ENCODE measurements around the gene FSTL4. TPM values are rescaled to one million over a fixed set of nuclear protein-coding genes. Genes with fewer than 3 reads are reported as not detected.

Gene FSTL4
- total and polyA plus RNA-seq, 4 donors = 0.02 to 0.18 TPM; not detected in 2

DNA sequence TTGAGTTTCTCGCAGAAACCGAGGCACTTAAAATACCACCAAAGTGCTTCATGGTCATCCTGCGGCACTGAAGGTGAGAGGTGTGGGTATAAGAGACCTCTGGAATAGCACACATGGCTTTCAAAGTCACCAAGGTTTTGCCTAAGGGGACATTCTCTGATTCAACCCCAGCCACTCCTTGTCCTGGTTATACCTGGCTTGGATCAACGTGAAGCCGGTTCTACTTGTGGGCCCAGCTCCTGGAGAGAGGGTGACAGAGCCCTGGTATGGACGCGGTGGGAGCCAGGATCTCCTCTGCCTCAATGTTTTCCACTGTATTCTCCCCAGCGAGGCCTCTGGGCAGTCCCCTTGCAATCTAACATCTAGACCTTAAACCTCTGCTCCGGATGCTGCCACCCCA, 132.0 kb downstream of the FSTL4 start:
- H3K27me3 ChIP-seq (ENCODE audit: control insufficient read depth in 4 of 4, insufficient read depth in 4 of 4, low read length in 3 of 4) = no peaks in the 10 kb centered on the region
- TF ChIP-seq, protein P1, sequence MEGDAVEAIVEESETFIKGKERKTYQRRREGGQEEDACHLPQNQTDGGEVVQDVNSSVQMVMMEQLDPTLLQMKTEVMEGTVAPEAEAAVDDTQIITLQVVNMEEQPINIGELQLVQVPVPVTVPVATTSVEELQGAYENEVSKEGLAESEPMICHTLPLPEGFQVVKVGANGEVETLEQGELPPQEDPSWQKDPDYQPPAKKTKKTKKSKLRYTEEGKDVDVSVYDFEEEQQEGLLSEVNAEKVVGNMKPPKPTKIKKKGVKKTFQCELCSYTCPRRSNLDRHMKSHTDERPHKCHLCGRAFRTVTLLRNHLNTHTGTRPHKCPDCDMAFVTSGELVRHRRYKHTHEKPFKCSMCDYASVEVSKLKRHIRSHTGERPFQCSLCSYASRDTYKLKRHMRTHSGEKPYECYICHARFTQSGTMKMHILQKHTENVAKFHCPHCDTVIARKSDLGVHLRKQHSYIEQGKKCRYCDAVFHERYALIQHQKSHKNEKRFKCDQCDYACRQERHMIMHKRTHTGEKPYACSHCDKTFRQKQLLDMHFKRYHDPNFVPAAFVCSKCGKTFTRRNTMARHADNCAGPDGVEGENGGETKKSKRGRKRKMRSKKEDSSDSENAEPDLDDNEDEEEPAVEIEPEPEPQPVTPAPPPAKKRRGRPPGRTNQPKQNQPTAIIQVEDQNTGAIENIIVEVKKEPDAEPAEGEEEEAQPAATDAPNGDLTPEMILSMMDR (IDR thresholded peaks at IDR 0.05; ENCODE audit: low read depth, low read length, missing input control) = no peak
- TF ChIP-seq, protein P2, sequence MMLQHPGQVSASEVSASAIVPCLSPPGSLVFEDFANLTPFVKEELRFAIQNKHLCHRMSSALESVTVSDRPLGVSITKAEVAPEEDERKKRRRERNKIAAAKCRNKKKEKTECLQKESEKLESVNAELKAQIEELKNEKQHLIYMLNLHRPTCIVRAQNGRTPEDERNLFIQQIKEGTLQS (IDR thresholded peaks at IDR 0.05) = no peak
- TF ChIP-seq, protein P3, sequence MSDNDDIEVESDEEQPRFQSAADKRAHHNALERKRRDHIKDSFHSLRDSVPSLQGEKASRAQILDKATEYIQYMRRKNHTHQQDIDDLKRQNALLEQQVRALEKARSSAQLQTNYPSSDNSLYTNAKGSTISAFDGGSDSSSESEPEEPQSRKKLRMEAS (IDR thresholded peaks at IDR 0.05) = no peak
- WGBS = 89% methylated on average over 9 of the region's 9 CpGs

DNA sequence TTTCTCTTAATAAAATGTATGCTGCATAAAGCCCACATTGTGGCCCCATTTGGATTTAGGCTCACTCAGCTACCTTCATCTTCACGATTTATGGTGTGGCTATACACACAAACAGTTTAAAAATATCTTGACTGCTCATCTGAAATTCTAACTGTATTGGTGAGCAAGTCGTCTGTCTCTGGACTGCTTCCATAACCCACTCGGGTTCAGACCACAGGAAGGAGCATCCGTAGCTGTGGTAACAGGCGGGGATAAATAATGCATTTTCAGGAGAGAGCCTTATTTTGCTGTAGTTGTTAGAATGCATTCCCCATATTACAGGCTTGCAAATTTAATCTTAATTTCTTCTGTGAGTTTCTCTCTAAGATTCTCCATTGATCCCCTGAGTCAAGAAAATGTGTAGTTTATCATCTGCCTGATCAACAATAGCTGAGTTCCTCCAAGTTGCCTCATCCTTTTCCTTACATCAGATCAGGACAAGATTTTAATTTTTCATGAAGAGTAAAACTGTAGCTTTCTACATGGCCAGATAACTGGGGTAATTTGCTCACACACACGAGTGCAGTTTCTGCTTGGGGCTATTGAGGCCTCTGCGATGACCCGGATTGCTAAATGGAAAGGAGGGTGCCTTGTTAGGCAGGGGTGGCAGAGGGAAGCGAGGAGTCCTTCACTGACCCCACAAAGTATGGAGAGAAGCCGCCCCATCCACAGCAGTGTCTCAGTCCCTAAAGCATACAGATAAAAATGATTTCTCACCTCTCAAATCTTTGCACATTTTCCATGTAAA, 133.9 kb downstream of the FSTL4 start:
- Histone ChIP-seq H3K36me3 (ENCODE audit: control insufficient read depth in 4 of 4, insufficient read depth in 3 of 4, low read depth in 1 of 4, low read length in 3 of 4) (no peaks in the 10 kb centered on the region), H3K4me1 (ENCODE audit: control insufficient read depth in 4 of 4, insufficient read depth in 4 of 4, low read length in 3 of 4) (peaks cover 12 to 19% (median 17%) of the 10 kb centered on the region in 4 donors), H3K4me3 (ENCODE audit: low read depth in 1 of 3, low read length in 3 of 3) (no peak overlapping the region), H3K9ac (ENCODE audit: low read depth in 1 of 2, low read length in 2 of 2) (no peak overlapping the region), H3K9me3 (ENCODE audit: control insufficient read depth in 4 of 4, low read length in 3 of 4) (no peaks in the 10 kb centered on the region), H3K27me3 (ENCODE audit: control insufficient read depth in 4 of 4, insufficient read depth in 4 of 4, low read length in 3 of 4) (no peaks in the 10 kb centered on the region), H3K27ac (ENCODE audit: low read depth in 1 of 2, low read length in 2 of 2) (no peak overlapping the region)
- 86% methylated on average over 10 of the region's 10 CpGs for WGBS
- TF ChIP-seq, protein P2 (IDR thresholded peaks at IDR 0.05) = no peak
- no peak for TF ChIP-seq JUND (IDR thresholded peaks at IDR 0.05)
- TF ChIP-seq, protein P1 (IDR thresholded peaks at IDR 0.05; ENCODE audit: low read depth, low read length, missing input control) = no peak
- no peak for DNase-seq (ENCODE audit: low spot score)

More for the DNA sequence above, 132.0 kb downstream of the FSTL4 start:
- Histone ChIP-seq H3K36me3 (ENCODE audit: control insufficient read depth in 4 of 4, insufficient read depth in 3 of 4, low read depth in 1 of 4, low read length in 3 of 4) (no peaks in the 10 kb centered on the region), H3K4me3 (ENCODE audit: low read depth in 1 of 3, low read length in 3 of 3) (no peak overlapping the region), H3K27ac (ENCODE audit: low read depth in 1 of 2, low read length in 2 of 2) (no peak overlapping the region), H3K9ac (ENCODE audit: low read depth in 1 of 2, low read length in 2 of 2) (no peak overlapping the region), H3K9me3 (ENCODE audit: control insufficient read depth in 4 of 4, low read length in 3 of 4) (no peaks in the 10 kb centered on the region), H3K4me1 (ENCODE audit: control insufficient read depth in 4 of 4, insufficient read depth in 4 of 4, low read length in 3 of 4) (peaks cover 12 to 31% (median 27%) of the 10 kb centered on the region in 4 donors)
- DNase-seq (ENCODE audit: low spot score) = no peak

DNA sequence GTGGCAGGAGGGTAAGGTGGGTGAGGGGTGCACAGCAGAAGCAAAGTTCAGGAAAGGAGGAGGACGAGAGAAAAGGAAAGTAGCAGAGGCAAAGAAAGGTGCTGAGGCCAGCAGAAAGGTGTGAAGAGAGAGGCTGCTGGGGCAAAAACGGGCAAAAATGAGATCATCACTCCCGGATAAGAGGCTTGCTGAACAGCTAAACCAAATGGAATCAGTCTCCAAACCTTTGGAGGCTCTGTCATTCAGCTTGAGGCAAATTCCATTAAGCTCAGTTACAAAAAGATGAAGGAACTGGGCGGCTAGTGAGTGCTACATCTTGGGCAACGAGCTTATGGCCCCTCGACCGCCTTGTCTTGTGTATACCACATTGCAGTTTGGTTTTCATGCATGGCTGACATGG, 136.4 kb downstream of the FSTL4 start:
- Histone ChIP-seq H3K9me3 (ENCODE audit: control insufficient read depth in 4 of 4, low read length in 3 of 4) (no peaks in the 10 kb centered on the region), H3K27me3 (ENCODE audit: control insufficient read depth in 4 of 4, insufficient read depth in 4 of 4, low read length in 3 of 4) (no peaks in the 10 kb centered on the region), H3K9ac (ENCODE audit: low read depth in 1 of 2, low read length in 2 of 2) (no peak overlapping the region), H3K4me1 (ENCODE audit: control insufficient read depth in 4 of 4, insufficient read depth in 4 of 4, low read length in 3 of 4) (no peaks in the 10 kb centered on the region), H3K4me3 (ENCODE audit: low read depth in 1 of 3, low read length in 3 of 3) (no peak overlapping the region), H3K36me3 (ENCODE audit: control insufficient read depth in 4 of 4, insufficient read depth in 3 of 4, low read depth in 1 of 4, low read length in 3 of 4) (no peaks in the 10 kb centered on the region), H3K27ac (ENCODE audit: low read depth in 1 of 2, low read length in 2 of 2) (no peak overlapping the region)
- no peak for DNase-seq (ENCODE audit: low spot score)
- 89% methylated on average over 7 of the region's 7 CpGs for WGBS
- TF ChIP-seq HNF4G (IDR thresholded peaks at IDR 0.05) (no peak), EGR1 (IDR thresholded peaks at IDR 0.05; ENCODE audit: low read depth in 2 of 2) (no peak), FOXA1 (IDR thresholded peaks at IDR 0.05) (no peak), FOXA2 (IDR thresholded peaks at IDR 0.05) (no peak), HNF4A (conservative IDR thresholded peaks at IDR 0.05) (no peak), YY1 (IDR thresholded peaks at IDR 0.05) (no peak), RXRA (IDR thresholded peaks at IDR 0.05) (no peak), JUND (IDR thresholded peaks at IDR 0.05) (no peak), SP1 (IDR thresholded peaks at IDR 0.05) (no peak), RAD21 (IDR thresholded peaks at IDR 0.05) (no peak)
- TF ChIP-seq, protein P4, sequence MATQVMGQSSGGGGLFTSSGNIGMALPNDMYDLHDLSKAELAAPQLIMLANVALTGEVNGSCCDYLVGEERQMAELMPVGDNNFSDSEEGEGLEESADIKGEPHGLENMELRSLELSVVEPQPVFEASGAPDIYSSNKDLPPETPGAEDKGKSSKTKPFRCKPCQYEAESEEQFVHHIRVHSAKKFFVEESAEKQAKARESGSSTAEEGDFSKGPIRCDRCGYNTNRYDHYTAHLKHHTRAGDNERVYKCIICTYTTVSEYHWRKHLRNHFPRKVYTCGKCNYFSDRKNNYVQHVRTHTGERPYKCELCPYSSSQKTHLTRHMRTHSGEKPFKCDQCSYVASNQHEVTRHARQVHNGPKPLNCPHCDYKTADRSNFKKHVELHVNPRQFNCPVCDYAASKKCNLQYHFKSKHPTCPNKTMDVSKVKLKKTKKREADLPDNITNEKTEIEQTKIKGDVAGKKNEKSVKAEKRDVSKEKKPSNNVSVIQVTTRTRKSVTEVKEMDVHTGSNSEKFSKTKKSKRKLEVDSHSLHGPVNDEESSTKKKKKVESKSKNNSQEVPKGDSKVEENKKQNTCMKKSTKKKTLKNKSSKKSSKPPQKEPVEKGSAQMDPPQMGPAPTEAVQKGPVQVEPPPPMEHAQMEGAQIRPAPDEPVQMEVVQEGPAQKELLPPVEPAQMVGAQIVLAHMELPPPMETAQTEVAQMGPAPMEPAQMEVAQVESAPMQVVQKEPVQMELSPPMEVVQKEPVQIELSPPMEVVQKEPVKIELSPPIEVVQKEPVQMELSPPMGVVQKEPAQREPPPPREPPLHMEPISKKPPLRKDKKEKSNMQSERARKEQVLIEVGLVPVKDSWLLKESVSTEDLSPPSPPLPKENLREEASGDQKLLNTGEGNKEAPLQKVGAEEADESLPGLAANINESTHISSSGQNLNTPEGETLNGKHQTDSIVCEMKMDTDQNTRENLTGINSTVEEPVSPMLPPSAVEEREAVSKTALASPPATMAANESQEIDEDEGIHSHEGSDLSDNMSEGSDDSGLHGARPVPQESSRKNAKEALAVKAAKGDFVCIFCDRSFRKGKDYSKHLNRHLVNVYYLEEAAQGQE (IDR thresholded peaks at IDR 0.05) = no peak
- TF ChIP-seq, protein P5, sequence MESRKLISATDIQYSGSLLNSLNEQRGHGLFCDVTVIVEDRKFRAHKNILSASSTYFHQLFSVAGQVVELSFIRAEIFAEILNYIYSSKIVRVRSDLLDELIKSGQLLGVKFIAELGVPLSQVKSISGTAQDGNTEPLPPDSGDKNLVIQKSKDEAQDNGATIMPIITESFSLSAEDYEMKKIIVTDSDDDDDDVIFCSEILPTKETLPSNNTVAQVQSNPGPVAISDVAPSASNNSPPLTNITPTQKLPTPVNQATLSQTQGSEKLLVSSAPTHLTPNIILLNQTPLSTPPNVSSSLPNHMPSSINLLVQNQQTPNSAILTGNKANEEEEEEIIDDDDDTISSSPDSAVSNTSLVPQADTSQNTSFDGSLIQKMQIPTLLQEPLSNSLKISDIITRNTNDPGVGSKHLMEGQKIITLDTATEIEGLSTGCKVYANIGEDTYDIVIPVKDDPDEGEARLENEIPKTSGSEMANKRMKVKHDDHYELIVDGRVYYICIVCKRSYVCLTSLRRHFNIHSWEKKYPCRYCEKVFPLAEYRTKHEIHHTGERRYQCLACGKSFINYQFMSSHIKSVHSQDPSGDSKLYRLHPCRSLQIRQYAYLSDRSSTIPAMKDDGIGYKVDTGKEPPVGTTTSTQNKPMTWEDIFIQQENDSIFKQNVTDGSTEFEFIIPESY (IDR thresholded peaks at IDR 0.05) = no peak

All from liver (tissue), 9 donors.